ENCODE measurements around the gene GNAL.

GRCh38 chr18:11676867-11677266 is 12.2 kb upstream of the GNAL start:
- no peak for TF ChIP-seq CTCF (IDR thresholded peaks at IDR 0.05)
- no peak for TF ChIP-seq EZH2phosphoT487 (IDR thresholded peaks at IDR 0.05)
- TF ChIP-seq EZH2 (IDR thresholded peaks at IDR 0.05): no peak

Data from neural progenitor cell (in vitro differentiated cells).